ENCODE data around the gene IFT52. TPM values are rescaled to one million over a fixed set of nuclear protein-coding genes. Genes with fewer than 3 reads are reported as not detected.
A peak's percentile ranks its signal among the peaks of the same experiment; 100 is the strongest.

IFT52 gene
- total RNA-seq, 2 donors from 2014 or later = 5.7 to 8.1 TPM

GRCh38 chr20:43667341-43668132 lies 76.8 kb downstream of the IFT52 start:
- DNase-seq (ENCODE audit: low spot score) = no peak
- Histone ChIP-seq H3K36me3 (no peaks in the 10 kb centered on the region), H3K27me3 (peaks cover 9 to 13% of the 10 kb centered on the region in 2 donors), H3K4me1 (peaks cover 0 to 15% of the 10 kb centered on the region in 2 donors), H3K9me3 (no peaks in the 10 kb centered on the region), H3K27ac (no peak overlapping the region), H3K4me3 (peak overlapping the region in 1 of 2 donors; percentile 40)
- no peak for TF ChIP-seq CTCF (IDR thresholded peaks at IDR 0.05)

GRCh38 chr20:43669332-43669731 lies 78.6 kb downstream of the IFT52 start:
- Histone ChIP-seq H3K4me1 (peaks cover 0 to 15% of the 10 kb centered on the region in 2 donors), H3K4me3 (no peak overlapping the region), H3K9me3 (no peaks in the 10 kb centered on the region), H3K36me3 (no peaks in the 10 kb centered on the region), H3K27ac (no peak overlapping the region), H3K27me3 (peaks cover 9 to 13% of the 10 kb centered on the region in 2 donors)
- no peak for DNase-seq (ENCODE audit: low spot score)
- no peak for TF ChIP-seq CTCF (IDR thresholded peaks at IDR 0.05)

GRCh38 chr20:43670423-43670822 lies 79.7 kb downstream of the IFT52 start:
- no peak for TF ChIP-seq CTCF (IDR thresholded peaks at IDR 0.05)
- Histone ChIP-seq H3K27me3 (peaks cover 9 to 13% of the 10 kb centered on the region in 2 donors), H3K9me3 (no peaks in the 10 kb centered on the region), H3K36me3 (no peaks in the 10 kb centered on the region), H3K4me3 (no peak overlapping the region), H3K4me1 (peaks cover 0 to 15% of the 10 kb centered on the region in 2 donors), H3K27ac (no peak overlapping the region)
- DNase-seq (ENCODE audit: low spot score) = no peak

GRCh38 chr20:43676368-43676767 lies 85.6 kb downstream of the IFT52 start:
- no peak overlapping the region for H3K27ac ChIP-seq
- DNase-seq (ENCODE audit: low spot score) = no peak
- no peaks in the 10 kb centered on the region for H3K9me3 ChIP-seq
- no peaks in the 10 kb centered on the region for H3K36me3 ChIP-seq
- H3K27me3 ChIP-seq = no peaks in the 10 kb centered on the region
- H3K4me3 ChIP-seq = no peak overlapping the region
- TF ChIP-seq CTCF (IDR thresholded peaks at IDR 0.05) = no peak
- no peaks in the 10 kb centered on the region for H3K4me1 ChIP-seq

GRCh38 chr20:43680981-43681380 lies 90.2 kb downstream of the IFT52 start:
- Histone ChIP-seq H3K27me3 (no peaks in the 10 kb centered on the region), H3K4me3 (no peak overlapping the region), H3K9me3 (no peaks in the 10 kb centered on the region), H3K36me3 (no peaks in the 10 kb centered on the region), H3K4me1 (no peaks in the 10 kb centered on the region), H3K27ac (no peak overlapping the region)
- DNase-seq (ENCODE audit: low spot score) = no peak
- no peak for TF ChIP-seq CTCF (IDR thresholded peaks at IDR 0.05)
